Ascending aorta (tissue), 2 donors: ENCODE data around the gene TLR7. TPM values are rescaled to one million over a fixed set of nuclear protein-coding genes. Genes with fewer than 3 reads are reported as not detected.

Experiments used
- DNase-seq, 2 donors: peaks; one replicate each; pipeline ENCODE4 v3.0.0-alpha.2; 2019; ENCODE audit warnings: low spot score in 2 of 2
- H3K27ac ChIP-seq, 2 donors: fragments of 200-600 bp; sonication (generic); one replicate each; pipeline ENCODE4 v1.5.1; 2016 to 2017; ENCODE audit warnings: mild to moderate bottlenecking in 1 of 2
- H3K27me3 ChIP-seq: fragments of 200-600 bp; sonication (generic); one replicate; pipeline ENCODE4 v1.5.1; 2017
- H3K36me3 ChIP-seq, 2 donors: fragments of 200-600 bp; sonication (generic); one replicate each; pipeline ENCODE4 v1.5.1; 2016
- H3K4me1 ChIP-seq, 2 donors: fragments of 200-600 bp; sonication (generic); one replicate each; pipeline ENCODE4 v1.5.1; 2016 to 2017; ENCODE audit warnings: mild to moderate bottlenecking in 1 of 2
- H3K4me3 ChIP-seq, 2 donors: fragments of 200-600 bp; sonication (generic); one replicate each; pipeline ENCODE4 v1.5.1; 2016 to 2017; ENCODE audit warnings: mild to moderate bottlenecking in 1 of 2
- H3K9me3 ChIP-seq, 2 donors: fragments of 200-600 bp; sonication (generic); one replicate each; pipeline ENCODE4 v1.5.1; 2016
- CTCF ChIP-seq, 3 experiments: fragments of 200-600 bp in 2 of 3; fragments of 450-650 bp in 1 of 3; sonication (generic) in 2 of 3; IDR thresholded peaks; one replicate each; pipeline ENCODE4 v1.5.1; 2016 to 2019; ENCODE audit warnings: antibody characterized with exemption in 3 of 3, mild to moderate bottlenecking in 1 of 3, moderate library complexity in 1 of 3
- intact Hi-C: fragments of 100-400 bp; cut with DNase I; formaldehyde crosslinking; loops from one replicate; pipeline ENCODE4 v1.15.1; 2023
- total RNA-seq: library from RNA; depleted of rRNA; stranded (reverse); fragments of >200 nt; gene quantifications from one replicate; pipeline ENCODE4 v1.1.0, GENCODE V29; 2016

TLR7 gene
- total RNA-seq, 1 donor from 2014 or later: not detected

- H3K36me3 ChIP-seq: peaks cover 0 to 3% of the 10 kb centered on the region in 2 donors
These were observed 41.1 kb upstream of the TLR7 start for GRCh38 chrX:12825801-12826200.

GRCh38 chrX:12843061-12843667, 23.7 kb upstream of the TLR7 start:
- H3K36me3 ChIP-seq: no peaks in the 10 kb centered on the region
- H3K27me3 ChIP-seq: no peaks in the 10 kb centered on the region
- H3K9me3 ChIP-seq: no peaks in the 10 kb centered on the region
- H3K27ac ChIP-seq: no peak overlapping the region
- DNase-seq: no peak
- no peak for TF ChIP-seq CTCF (IDR thresholded peaks at IDR 0.05)
- H3K4me1 ChIP-seq: no peaks in the 10 kb centered on the region
- no peak overlapping the region for H3K4me3 ChIP-seq
- intact Hi-C loops: no loop called here

More at GRCh38 chrX:12825801-12826200, 41.1 kb upstream of the TLR7 start:
- DNase-seq: no peak
- Histone ChIP-seq H3K27ac (no peak overlapping the region), H3K27me3 (no peaks in the 10 kb centered on the region), H3K9me3 (no peaks in the 10 kb centered on the region), H3K4me3 (no peak overlapping the region), H3K4me1 (no peaks in the 10 kb centered on the region)
- no peak for TF ChIP-seq CTCF (IDR thresholded peaks at IDR 0.05)
- intact Hi-C loops: no loop called here

GRCh38 chrX:12843668-12844279, 23.1 kb upstream of the TLR7 start:
- intact Hi-C loops: no loop called here
- DNase-seq: no peak
- H3K4me1 ChIP-seq: no peaks in the 10 kb centered on the region
- no peaks in the 10 kb centered on the region for H3K27me3 ChIP-seq
- no peak for TF ChIP-seq CTCF (IDR thresholded peaks at IDR 0.05)
- H3K27ac ChIP-seq: no peak overlapping the region
- H3K9me3 ChIP-seq: no peaks in the 10 kb centered on the region
- no peaks in the 10 kb centered on the region for H3K36me3 ChIP-seq
- H3K4me3 ChIP-seq: no peak overlapping the region

GRCh38 chrX:12844319-12844718, 22.6 kb upstream of the TLR7 start:
- no peak for DNase-seq
- TF ChIP-seq CTCF (IDR thresholded peaks at IDR 0.05): no peak
- intact Hi-C loops: no loop called here
- no peak overlapping the region for H3K4me3 ChIP-seq
- H3K9me3 ChIP-seq: no peaks in the 10 kb centered on the region
- no peaks in the 10 kb centered on the region for H3K27me3 ChIP-seq
- no peak overlapping the region for H3K27ac ChIP-seq
- no peaks in the 10 kb centered on the region for H3K36me3 ChIP-seq
- H3K4me1 ChIP-seq: no peaks in the 10 kb centered on the region

GRCh38 chrX:12865359-12865758, 1.5 kb upstream of the TLR7 start:
- no peak for TF ChIP-seq CTCF (IDR thresholded peaks at IDR 0.05)
- Histone ChIP-seq H3K4me1 (no peaks in the 10 kb centered on the region), H3K27me3 (no peaks in the 10 kb centered on the region), H3K9me3 (no peaks in the 10 kb centered on the region), H3K27ac (no peak overlapping the region), H3K4me3 (no peak overlapping the region), H3K36me3 (no peaks in the 10 kb centered on the region)
- no peak for DNase-seq
- intact Hi-C loops: no loop called here
